NOMO-1 treated with DMSO at 0.1 percent for 48 hours (cell line): ENCODE data around the gene PDK2.

Experiments
- DNase-seq: peaks from one replicate; lab custom pipeline; 2025; ENCODE audit not compliant: unreplicated experiment; lab: John Stamatoyannopoulos, UW

PDK2 gene

DNA sequence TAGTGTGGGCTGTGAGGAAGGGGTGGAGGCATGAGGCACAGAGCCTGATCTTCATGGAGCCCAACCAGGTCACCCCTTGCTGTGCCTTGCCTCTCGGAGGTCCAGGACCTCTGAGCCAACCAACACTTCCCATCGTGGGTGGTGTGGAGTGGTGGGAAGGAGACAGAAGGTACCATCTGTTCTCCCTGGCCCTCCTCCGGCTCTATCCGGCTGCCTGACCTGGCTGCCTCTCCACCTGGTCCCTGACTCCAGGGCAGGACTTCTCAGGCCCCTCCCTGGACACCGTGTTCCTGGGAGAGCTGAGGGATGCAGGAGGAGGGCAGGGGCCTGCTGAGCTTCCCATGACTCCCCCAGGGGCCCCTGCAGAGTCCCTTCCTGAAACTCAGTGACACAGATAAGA is 3.9 kb downstream of the PDK2 start:
- DNase-seq, result no peak

DNA sequence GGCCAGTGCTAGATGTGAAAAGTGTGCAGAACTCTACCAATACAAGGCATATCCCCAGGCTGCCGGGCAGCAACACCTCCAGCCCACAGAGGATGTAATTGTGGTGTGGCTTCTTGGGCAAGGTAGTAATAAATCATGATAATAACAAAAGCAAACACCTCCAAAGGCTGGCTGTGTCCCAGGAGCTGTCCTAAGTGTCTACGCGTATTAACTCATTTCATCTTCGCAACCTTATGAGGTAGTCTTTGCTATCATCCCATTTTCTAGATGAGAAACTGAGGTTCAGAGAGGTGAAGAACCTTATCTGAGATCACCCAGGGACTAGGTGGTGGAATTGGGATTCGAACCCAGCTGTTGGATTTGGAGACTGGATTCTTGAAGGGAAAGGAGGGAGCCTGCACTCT is 5.3 kb downstream of the PDK2 start:
- peak; percentile 10 for DNase-seq

DNA sequence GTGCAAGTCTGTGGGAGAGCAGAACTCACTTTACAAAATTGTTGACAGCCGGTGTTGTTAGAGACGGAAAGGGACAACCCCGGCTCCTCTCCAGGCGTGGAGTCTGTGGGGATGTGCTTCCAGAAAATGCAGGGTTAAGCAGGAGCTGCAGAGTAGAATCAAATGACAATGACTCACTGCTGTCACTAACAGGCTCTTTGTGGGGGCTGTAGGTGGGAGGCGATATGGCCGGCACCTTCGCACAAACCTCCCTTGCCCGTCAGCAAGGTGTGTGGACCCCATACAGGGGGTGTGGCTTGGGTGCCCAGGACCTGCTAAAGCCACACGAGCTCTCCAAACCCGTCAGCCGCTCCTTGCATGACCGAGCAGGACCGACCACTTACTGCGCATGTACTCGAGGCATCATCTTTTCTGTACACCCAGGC is 5.8 kb downstream of the PDK2 start:
- DNase-seq, result no peak

DNA sequence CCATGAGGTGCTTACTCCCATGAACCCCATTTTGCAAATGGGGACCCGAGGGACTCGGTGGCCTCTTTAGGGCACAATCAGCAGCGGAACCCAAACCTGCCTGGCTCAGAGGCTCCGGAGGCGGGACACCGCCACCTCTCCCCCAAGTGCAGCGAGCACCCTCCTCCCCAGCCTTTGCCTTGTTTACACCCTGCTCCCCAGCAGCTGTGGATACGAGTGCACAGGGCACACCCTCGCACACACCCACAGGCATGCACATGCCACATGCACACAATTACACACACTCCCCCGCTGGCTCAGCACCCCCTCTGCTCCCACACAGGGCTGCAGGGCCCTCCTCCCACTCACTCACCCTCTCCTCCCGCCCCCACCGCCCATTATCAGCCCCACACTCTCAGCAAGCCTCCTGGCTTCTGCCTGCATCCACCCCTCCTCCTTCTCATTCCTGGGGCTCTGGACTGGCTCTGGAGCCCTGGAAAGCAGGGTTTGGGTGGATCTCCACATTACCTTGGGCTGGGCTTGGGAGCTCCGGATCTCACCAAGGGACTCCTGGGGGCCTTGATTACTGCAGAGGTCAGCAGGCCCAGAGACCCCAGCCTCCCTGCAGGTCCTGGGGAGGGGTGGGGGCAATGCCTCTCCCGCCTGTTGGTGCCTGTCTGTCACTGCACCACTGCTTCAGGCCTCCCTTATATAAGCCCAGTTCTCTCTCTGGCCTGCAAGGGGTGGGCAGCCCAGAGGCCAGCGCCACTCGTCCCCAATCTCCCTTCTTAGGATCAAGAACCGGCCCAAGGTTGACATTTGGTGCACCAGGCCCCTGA is 6.4 kb downstream of the PDK2 start:
- DNase-seq, result no peak

DNA sequence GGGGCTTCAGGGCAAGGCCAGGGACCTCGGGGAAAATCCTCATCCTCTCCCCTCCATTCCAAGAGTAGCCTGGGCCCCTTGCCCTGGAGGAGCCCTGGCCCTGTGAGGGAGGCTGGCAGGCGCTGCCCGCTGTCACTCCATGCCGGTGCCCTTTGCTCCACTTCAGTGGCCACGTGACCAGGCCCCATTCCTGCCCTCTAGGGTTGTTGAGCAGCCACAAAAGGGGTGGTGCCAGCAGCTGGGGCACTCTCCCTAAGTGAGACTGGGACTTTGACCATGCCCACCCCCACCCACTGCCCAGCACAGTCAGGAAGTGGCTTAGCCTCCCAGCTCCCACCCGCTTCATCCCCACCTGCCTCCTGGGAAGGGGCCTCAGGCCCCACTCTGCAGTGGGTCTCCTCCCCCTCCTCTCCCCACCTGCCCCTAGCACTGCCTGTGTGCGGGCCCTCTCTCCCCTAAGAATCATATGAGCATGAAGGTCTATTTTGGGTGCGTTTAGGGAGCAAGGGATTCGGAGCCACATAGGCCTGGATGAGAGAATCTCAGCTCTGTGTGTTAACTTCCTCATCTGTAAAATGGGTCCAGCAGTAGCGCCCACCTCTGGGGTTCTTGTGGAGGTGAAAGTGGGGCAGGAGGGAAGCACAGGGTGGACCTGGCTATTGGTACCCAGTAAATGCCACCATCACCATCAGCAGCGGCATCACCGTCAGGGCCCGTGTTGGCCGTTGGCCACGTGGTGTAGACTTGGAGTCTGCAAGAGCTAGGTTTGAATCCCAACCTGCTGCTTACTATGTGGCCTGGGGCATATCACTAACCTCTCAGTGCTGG is 7.2 kb downstream of the PDK2 start:
- DNase-seq, result no peak

DNA sequence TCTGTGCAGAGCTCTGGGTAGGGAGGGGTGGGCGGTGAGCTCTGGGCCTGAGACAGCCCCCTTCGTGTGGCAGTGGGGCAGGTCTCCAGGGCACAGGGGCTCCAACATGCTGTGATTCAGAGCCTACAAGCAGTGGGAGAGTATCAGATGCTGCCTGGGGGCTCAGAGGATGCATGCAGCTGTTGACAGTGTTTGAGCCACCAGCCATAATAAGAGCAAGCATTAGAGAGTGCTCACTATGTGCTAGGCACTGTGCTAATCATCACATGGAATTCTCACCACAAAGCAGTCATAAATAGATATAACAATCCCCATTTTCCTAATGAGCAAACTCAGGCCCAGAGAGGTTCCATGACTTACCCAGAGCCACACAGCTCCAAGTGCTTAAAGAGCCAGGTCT is 8.1 kb downstream of the PDK2 start:
- DNase-seq, result no peak

DNA sequence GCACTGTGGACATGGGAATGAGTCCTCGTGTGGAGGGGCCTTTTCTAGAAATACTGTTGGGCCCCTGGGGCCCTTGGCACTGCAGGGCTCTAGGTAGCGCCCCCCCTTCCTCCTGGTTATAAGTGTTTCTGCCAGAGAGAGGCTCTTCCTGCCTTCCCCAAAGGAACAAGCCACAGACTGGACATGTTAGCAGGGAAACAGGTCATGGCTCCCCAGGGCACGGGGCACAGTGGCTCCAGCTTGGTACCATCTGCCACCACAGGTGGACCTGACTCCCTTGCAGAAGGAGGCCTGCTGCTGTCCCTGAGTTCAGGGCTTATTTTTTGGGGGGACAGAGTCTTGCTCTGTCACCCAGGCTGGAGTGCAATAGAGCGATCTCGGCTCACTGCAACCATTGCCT is 8.8 kb downstream of the PDK2 start:
- no peak for DNase-seq

DNA sequence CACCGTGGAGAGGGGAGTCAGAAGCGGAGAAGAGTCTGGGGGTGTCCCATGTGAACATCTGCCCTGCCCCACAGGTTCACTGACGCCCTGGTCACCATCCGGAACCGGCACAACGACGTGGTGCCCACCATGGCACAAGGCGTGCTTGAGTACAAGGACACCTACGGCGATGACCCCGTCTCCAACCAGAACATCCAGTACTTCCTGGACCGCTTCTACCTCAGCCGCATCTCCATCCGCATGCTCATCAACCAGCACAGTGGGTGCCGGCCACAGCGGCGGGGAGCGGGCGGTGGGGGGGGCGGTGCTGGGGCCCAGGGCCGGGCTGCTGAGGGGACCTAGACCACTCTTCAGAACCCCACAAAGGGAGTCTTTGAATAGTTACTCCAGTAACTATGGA is 10.7 kb downstream of the PDK2 start:
- DNase-seq, result no peak

DNA sequence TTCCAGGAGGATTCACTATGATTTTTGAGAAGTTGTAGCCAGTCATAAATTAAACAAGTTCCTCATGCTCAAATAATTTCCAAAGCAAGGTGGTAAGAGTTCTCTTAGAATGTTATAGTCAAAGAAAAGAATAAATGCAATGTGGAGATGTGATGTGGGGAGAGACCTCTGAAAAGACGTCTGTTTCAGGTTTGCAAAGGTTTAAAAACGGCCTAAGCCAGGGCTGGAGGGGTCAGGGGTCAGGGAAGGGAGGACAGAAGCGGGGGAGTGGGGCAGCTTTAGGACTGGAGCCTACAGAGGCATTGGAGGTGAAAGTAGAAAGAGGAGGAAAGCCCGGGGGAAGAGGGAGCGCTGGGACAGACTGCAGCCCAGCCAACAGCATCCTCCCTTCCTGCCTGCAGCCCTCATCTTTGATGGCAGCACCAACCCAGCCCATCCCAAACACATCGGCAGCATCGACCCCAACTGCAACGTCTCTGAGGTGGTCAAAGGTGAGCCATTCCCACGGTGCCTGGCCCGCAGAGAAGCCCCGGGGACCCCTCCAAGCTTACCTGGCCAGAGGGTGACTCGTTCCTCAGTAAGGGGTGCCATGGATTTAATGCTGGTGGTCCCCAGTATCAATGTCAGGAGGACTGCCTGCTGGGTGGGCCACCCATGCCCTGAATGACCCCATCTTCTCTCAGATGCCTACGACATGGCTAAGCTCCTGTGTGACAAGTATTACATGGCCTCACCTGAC is 11.4 kb downstream of the PDK2 start:
- no peak for DNase-seq

DNA sequence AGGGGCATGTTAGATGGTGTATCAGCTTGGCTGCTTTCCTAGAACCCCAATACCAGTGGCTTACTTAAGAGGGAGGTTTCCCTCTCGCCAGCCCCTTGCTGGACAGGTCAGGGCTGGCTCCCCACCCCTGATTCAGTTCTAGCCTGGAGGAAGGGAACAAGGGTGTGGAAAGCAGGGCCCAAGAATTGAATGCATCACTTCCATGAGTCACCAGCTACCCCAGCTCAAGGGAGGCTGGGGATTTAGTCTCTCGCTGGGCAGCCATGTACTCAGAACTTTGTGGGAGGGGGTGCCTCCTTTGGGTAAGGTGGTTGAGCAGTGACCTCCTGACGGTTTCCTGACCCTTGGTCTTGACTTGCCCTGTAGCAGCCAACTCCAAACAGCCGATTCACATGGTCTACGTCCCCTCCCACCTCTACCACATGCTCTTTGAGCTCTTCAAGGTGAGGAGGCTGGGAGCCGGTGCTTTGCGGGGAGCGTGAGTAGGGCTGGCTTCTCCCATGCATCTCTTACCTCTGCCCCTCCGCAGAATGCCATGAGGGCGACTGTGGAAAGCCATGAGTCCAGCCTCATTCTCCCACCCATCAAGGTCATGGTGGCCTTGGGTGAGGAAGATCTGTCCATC is 12.8 kb downstream of the PDK2 start:
- DNase-seq, result no peak

DNA sequence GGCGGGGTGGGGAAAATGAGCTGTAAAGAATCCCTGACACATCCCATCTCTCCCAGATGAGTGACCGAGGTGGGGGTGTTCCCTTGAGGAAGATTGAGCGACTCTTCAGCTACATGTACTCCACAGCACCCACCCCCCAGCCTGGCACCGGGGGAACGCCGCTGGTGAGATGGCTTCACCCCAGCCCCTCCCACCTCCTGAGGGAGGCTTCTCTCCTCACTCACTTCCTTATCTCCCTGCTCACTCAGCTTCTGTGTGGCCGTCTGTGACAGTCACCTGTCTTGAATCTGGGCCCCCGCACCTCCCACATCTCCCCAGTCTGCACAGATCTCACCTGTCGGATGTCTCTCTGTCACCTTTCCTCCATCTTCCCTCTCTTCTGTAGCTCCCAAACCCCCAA is 13.4 kb downstream of the PDK2 start:
- DNase-seq, result no peak

DNA sequence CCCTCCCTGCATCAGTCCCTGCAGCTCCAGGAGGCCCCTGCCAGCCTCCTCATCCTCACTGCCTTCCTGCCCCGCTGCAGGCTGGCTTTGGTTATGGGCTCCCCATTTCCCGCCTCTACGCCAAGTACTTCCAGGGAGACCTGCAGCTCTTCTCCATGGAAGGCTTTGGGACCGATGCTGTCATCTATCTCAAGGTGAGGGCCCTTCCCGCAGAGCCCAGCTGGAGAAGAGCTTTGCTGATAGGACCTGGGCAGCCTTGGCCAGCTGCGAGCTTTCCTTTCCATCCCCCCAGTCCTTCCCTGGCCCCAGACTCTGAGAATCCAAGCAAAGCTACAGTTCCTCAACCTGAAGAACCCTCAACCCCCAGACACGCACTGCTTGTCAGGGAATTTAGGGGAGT is 14.1 kb downstream of the PDK2 start:
- DNase-seq, result no peak

DNA sequence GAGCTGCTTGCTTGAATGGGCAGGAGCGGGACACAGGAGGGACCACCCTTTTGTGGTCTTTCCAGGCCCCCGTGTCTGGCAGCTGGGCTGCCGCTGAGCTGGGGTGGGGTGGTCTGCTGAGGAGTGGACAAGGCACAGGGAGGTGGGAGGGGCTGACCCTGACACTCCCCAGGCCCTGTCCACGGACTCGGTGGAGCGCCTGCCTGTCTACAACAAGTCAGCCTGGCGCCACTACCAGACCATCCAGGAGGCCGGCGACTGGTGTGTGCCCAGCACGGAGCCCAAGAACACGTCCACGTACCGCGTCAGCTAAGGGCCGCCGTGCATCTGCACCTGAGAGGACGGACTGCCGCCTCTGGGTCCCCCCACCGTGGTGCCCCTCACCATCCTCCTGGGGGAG is 14.6 kb downstream of the PDK2 start:
- DNase-seq, result no peak

DNA sequence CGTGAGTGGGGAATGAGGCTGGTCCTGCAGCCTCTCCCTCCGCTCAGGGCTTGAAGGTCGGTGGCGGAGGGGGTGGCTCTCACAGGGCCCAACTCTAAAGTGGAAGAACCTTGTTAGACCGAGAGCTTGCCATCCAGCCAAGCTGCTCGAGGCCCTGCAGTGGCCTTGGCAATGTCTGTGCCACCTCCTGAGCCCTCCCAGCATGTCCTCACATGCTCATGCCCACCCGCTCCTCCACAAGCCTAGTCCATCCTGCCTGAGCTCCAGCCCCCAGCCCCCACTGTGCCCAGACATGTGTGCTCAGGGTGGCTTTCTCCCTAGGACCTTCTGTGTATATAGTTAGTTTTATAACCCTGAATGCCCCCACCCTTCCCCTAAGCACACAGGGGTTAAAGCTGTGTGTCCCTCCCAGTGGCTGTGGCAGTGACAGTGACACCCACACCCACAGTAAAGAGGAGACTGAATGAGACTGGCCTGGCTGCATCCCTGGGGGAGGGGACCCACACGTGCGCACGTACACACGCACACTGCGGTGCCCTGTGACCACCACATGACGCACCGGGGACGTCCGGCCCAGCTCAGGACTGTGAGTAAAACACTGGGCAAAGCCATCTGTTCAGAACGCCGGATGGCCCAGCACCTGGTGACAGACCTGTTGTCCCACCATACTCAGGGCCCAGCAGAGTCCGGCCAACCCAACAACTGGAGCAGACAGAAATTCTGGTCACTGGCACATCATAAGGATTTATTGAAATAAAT is 15.6 kb downstream of the PDK2 start:
- DNase-seq, result no peak

DNA sequence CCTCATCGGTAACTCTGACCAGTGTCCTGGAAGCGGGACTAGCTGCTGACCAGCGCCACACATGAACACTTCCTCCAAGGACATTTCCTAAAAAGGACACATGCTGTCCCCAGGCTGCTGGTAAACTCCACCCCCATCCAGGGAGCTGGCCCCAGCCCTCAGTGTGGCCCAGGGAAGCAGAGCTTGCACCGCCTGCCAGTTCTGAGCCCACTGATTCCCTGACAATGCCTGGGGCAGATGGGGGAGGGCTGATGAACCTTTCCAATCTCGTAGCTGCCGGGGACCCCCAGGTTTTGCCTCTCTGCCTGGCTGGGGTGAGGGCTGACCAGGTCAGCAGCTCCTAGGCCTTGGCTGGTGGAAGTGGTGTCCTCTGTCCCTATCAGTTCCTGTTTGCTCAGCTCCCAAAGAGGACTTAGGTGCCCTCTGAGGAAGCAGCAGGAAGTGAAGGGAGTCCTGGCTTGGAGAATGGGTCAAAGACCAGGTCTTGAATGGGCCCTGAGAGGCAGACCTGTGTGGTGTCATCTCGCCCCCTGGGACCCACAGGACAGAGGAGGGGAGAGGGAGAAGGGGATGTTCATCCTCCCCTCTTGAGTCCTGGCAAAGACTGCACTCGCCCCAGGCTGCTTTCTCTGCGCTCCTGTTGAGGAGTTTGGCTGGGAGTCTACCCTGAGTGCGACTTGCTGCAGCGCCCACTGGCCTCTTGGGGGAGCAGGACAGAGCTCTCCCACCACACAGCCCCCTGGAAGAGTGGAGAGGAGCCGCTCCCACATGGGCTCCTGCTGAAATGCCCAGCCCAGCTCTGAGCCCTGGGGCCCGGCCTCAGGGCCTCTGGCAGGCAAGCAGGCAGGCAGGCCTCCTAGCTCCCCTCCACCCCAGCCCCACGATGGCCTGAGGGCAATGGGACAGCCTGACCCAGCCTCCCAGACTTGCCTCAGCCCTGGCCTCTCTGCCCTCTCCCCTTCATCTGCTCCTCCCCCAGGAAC is 16.8 kb downstream of the PDK2 start:
- no peak for DNase-seq

DNA sequence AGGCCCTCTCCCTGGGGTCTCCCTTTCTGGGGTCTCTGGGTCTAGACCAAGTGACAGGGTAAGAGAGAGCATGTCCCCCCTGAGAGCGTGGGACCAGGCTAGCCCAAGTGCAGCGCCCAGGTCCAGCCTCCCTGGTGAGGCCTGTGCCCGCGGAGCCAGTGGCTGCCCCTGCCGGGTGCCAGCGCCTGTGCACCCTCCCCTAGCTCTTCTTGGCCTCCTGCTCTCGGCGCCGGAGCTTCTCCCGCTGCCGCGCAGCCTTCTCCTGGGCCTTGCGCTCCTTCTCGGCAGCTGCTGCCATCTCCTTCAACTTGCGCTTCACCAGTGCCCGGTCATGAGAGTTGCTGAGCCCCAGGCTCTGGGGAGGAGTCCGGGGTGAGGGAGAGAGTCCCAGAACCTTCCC is 17.5 kb downstream of the PDK2 start:
- DNase-seq, result no peak

DNA sequence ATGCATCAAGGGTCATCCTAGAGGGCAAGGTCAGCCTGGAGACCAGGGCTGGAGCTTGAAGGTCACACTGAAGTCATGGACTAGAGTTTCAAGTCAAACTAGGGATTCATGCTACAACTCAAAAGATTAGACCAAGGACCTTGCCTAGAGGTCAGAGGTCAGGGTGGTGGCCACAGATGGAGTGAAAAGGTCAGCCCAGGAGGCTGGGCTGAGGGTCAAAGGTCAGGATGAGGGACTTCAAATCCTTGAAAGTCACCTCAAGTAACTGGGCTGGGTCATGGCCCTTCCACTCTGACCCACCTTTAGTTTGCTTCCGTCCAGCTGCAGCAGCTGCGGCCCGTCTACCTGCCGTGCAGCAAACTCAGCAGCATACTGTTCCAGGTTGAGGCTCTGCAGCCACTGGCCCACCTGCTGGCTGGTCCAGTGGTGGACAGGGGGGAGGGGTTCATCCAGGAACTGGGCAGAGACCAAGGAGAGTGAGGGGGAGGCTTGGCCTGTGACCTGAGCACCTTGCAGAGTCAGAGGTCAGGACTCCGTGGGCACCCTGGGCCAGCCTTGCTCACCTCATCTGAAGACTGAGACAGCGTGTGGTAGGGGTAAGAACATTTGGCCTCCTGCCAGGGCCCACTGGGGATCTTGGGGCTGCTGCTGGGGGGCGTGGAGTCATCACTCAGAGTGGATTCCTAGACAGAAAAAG is 18.6 kb downstream of the PDK2 start:
- no peak for DNase-seq

DNA sequence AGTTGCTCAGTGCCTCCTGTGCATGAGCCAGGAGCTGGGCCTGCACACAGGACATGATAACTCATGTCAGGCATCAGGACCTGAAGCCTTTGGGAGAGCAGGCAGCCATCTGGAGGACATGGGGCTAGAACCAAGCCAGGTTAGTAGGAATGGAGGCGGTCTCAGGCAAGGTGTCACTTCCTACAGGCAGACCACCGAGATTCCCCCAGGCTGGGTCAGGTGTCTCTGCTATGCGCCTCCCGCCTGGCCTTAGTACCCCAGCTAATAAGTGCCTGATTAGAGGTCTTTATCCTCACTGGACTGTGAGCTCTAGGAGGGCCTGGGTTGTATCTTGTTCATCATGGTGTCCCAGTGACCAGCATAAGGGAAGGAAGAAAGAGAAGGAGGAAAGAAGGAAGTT is 19.2 kb downstream of the PDK2 start:
- no peak for DNase-seq

DNA sequence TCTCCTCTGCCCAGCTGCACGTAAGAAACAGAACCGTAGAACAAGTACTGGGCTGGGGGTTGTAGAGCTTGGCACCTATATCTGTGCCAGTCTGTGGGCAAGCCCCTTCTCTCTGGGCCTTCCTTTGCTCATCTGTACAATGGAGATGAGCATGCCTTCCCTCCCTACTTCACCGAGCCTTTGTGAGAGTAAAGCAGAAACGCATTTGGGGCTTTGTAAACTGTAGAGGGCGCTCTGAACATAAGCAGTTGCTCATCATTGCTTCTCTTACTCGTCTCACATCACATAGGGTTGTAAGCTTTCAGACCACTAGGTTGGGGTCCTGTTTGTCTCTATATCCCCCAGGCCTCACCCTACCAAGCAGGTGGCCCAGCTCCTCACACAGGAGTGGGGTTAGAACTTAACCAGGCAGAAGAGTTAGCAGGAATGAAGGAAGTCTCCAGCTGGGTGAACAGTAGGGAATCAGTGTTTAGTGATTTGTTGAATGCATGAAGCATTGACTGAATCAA is 19.8 kb downstream of the PDK2 start:
- DNase-seq, result peak; percentile 68
